Spinal cord (tissue), 10 donors: ENCODE results near the gene HLA-DQA1. TPM values are rescaled to one million over a fixed set of nuclear protein-coding genes. Genes with fewer than 3 reads are reported as not detected.
"Not testable (repeated sequence)": the region's sequence is repeated elsewhere in the genome, so short reads cannot be mapped to it uniquely, and the experiment has no call there.

Experiments
- DNase-seq, 6 donors: peaks; one replicate each; pipeline versions ENCODE4 v3.0.0 to v3.0.0-alpha.2; 2013 to 2015; ENCODE audit warnings: low spot score in 6 of 6, low read depth in 4 of 6
- H3K27ac ChIP-seq: one replicate; pipeline ENCODE4 v1.5.1; 2013; ENCODE audit warnings: low read depth, low read length, control low read depth
- H3K27me3 ChIP-seq: one replicate; pipeline ENCODE4 v1.6.1; 2013; ENCODE audit warnings: low read length; ENCODE audit not compliant: control insufficient read depth, insufficient read depth
- H3K36me3 ChIP-seq: one replicate; pipeline ENCODE4 v1.6.1; 2013; ENCODE audit warnings: low read length; ENCODE audit not compliant: control insufficient read depth, insufficient read depth
- H3K4me1 ChIP-seq: one replicate; pipeline ENCODE4 v1.6.1; 2013; ENCODE audit warnings: low read length; ENCODE audit not compliant: control insufficient read depth, insufficient read depth
- H3K4me3 ChIP-seq: one replicate; pipeline ENCODE4 v1.5.1; 2013; ENCODE audit warnings: low read depth, low read length, control low read depth
- H3K9me3 ChIP-seq: one replicate; pipeline ENCODE4 v1.6.1; 2013; ENCODE audit warnings: low read length; ENCODE audit not compliant: control insufficient read depth, insufficient read depth
- whole genome bisulfite sequencing: methylation state at CpG from one replicate; pipeline ENCODE4 v1.1.5; 2013; ENCODE audit warnings: missing lambda C conversion rate; ENCODE audit not compliant: insufficient coverage; 5-methylcytosine and 5-hydroxymethylcytosine counted together
- long read RNA-seq, 4 donors: transcript quantifications; one replicate each; lab custom pipeline, GENCODE V29; 2026
- polyA plus RNA-seq, 2 donors: library from polyadenylated mRNA; unstranded; fragments of 120-200 nt; gene quantifications; one replicate each; pipeline ENCODE4 v1.2.1, GENCODE V29; 2013; ENCODE audit not compliant: insufficient read length in 2 of 2
- total RNA-seq, 2 donors: library from RNA; depleted of rRNA in 1 of 2; stranded (reverse); fragments of 120-200 nt in 1 of 2; fragments of >200 nt in 1 of 2; gene quantifications; one replicate each; pipeline versions ENCODE4 v1.2.3 to v1.2.4, GENCODE V29; 2013 to 2014
- donor health status: healthy.

HLA-DQA1 gene
- total RNA-seq (1 to 10 TPM in 1 of 2 donors, under 1 TPM in 1; 0.99 to 1.9 TPM), polyA plus RNA-seq (under 1 TPM; 0.32 to 0.57 TPM)
- long read RNA-seq, donor 1, partial matches to known transcripts, result 0 of 2 reads
- long read RNA-seq, donor 1, other reads (novel, unspliced or antisense), result 0 of 2 reads
- long read RNA-seq, donor 2, result 0 reads
- long read RNA-seq, donor 3, result 0 reads
- long read RNA-seq, donor 4, partial matches to known transcripts, result 0 of 3 reads
- long read RNA-seq, donor 4, other reads (novel, unspliced or antisense), result 0 of 3 reads

- WGBS, result 67% methylated on average over 3 of the region's 7 CpGs
- Histone ChIP-seq H3K27ac (no peak within 1 kb of the TSS), H3K9me3 (no peaks in the 10 kb centered on the region)
These were observed at the start of gene HLA-DQA1 for GRCh38 chr6:32637219-32637880. Gene HLA-DQA1, plus strand, starts transcription at chr6:32637406. Its CDS starts 53 bp downstream, at chr6:32637459.

DNA sequence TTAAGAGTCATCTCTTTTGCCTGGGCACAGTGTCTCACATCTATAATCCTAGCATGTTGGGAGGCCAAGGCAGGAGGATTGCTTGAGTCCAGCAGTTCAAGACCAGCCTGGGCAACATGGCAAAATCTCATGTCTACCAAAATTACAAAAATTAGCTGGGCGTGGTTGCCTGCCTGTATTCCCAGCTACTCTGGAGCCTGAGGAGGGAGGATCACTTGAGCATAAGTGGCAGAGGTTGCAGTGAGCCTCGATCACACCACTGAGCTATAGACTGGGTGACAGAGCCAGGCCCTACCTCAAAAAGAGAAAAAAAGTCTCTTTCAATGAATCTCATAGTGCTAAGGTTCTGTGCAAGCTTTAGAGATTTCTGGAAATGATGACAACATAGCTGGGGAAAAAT lies 49.0 kb upstream of the HLA-DQA1 start:
- H3K27me3 ChIP-seq, result peaks cover 2% of the 10 kb centered on the region
- H3K4me1 ChIP-seq, result no peaks in the 10 kb centered on the region
- no peak overlapping the region for H3K4me3 ChIP-seq
- no peak for DNase-seq
- no peaks in the 10 kb centered on the region for H3K9me3 ChIP-seq
- no CpG with 5 or more reads among the region's 2 CpGs for WGBS
- H3K27ac ChIP-seq, result no peak overlapping the region
- no peaks in the 10 kb centered on the region for H3K36me3 ChIP-seq

More at GRCh38 chr6:32637219-32637880, at the start of gene HLA-DQA1:
- no peak within 1 kb of the TSS for H3K4me3 ChIP-seq
- no peaks in the 10 kb centered on the region for H3K4me1 ChIP-seq
- DNase-seq, result no peak
- no peaks in the 10 kb centered on the region for H3K36me3 ChIP-seq
- no peaks in the 10 kb centered on the region for H3K27me3 ChIP-seq

DNA sequence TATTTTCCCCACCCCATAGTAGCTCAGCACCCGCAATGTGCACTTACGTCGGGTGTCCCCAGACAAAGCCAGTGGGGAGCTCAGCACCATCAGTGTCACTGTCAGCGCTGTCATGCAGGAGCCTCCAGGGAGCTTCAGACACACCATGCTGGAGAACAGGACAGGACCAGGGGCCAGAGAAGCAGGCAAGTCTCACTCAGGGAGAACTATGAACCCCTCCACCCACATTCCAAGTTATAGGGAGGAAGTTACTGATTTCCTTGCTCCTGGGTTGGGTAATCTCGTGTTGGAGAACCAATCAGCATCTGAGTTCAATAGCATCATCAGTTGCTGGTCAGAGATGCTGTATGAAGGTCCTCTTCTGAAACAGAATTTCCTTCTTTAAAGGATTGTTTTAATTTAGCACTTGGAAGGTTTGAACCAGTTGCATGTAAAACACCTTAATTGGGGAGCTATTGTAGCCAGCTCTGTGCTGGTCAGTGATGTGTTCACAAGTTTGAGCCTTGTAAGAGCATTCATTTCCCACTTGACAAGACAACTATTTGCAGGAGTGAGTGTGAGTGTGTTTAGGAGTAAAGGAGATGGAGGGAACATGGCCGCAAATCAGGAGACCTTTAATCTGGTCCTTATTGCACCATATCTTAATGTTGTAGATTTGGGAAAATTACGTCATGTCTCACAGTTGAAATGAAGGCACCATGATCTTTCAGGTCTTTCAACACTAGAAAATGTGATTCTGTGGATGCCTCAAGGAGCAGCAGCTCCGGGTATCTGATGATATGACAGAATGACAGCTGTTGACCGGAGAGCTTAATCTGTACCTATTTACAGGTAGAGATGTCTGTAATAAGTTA lies 47.4 kb upstream of the HLA-DQA1 start, which contains the start of gene HLA-DRB1:
HLA-DRB1 (minus strand) TSS at position 253 of the 854 bp plus-strand sequence; CDS start at position 147, 106 bp downstream.
- H3K36me3 ChIP-seq, result no peaks in the 10 kb centered on the region
- H3K4me1 ChIP-seq, result no peaks in the 10 kb centered on the region
- no peak within 1 kb of the TSS for H3K27ac ChIP-seq
- WGBS, result 25% methylated on average over 2 of the region's 9 CpGs
- H3K27me3 ChIP-seq, result no peaks in the 10 kb centered on the region
- H3K4me3 ChIP-seq, result no peak within 1 kb of the TSS
- peak in 2 of 6 donors; percentile 31 to 34 for DNase-seq
- H3K9me3 ChIP-seq, result no peaks in the 10 kb centered on the region

- not testable (repeated sequence) for H3K27me3 ChIP-seq, H3K4me1 ChIP-seq, DNase-seq, H3K9me3 ChIP-seq, H3K4me3 ChIP-seq, H3K27ac ChIP-seq, H3K36me3 ChIP-seq
- no CpG with 5 or more reads among the region's 10 CpGs for WGBS
These were observed 46.5 kb upstream of the HLA-DQA1 start for GRCh38 chr6:32590713-32591112.

DNA sequence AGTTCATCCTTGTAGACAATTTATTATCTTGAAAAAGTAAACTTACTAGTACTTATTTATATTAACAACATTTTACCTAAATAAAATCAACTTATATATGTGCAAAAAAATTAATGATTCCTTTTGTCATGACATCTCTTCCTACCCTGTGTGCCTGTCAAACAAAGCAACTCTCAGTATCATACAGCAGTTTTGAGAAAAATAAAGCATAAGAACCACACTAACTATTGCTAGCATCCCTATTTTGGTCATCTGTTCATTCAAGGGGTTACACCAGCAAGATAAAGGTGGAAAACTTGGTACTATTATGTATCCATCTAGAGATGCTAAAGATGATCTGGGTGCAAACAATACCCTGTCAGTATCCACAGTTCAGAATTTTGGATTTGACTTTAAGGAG lies 40.2 kb upstream of the HLA-DQA1 start:
- Histone ChIP-seq H3K4me3 (no peak overlapping the region), H3K27ac (no peak overlapping the region), H3K4me1 (no peaks in the 10 kb centered on the region), H3K9me3 (peaks cover 2% of the 10 kb centered on the region), H3K36me3 (no peaks in the 10 kb centered on the region), H3K27me3 (no peaks in the 10 kb centered on the region)
- DNase-seq, result no peak

GRCh38 chr6:32602383-32602782 lies 34.8 kb upstream of the HLA-DQA1 start:
- WGBS, result 50% methylated on average over 2 of the region's 3 CpGs
- Histone ChIP-seq H3K4me3 (no peak overlapping the region), H3K36me3 (no peaks in the 10 kb centered on the region), H3K27ac (no peak overlapping the region), H3K4me1 (no peaks in the 10 kb centered on the region), H3K27me3 (no peaks in the 10 kb centered on the region), H3K9me3 (peaks cover 2% of the 10 kb centered on the region)
- no peak for DNase-seq

DNA sequence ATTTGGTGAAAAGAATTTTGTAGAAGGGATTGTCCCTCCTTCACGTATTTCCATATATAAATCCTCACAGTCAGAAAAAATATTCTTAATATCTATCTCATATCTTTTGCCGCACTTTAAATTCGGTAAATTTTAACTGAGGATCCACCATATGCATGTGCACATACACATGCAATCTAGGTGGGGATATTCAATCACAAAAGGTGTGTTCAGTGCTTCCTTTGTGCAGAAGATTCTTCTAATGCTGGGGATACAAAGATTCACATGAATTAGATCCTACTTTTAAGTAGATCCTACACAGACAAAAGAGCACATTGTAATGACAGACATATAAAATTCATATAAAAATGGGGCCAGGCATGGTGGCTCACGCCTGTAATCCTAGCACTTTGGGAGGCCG lies 34.0 kb upstream of the HLA-DQA1 start:
- Histone ChIP-seq H3K9me3 (peaks cover 2% of the 10 kb centered on the region), H3K36me3 (no peaks in the 10 kb centered on the region), H3K4me3 (no peak overlapping the region), H3K27ac (no peak overlapping the region), H3K27me3 (no peaks in the 10 kb centered on the region), H3K4me1 (no peaks in the 10 kb centered on the region)
- 100% methylated on average over 2 of the region's 5 CpGs for WGBS
- DNase-seq, result no peak

- Histone ChIP-seq H3K4me3 (no peak overlapping the region), H3K27ac (no peak overlapping the region), H3K36me3 (no peaks in the 10 kb centered on the region), H3K9me3 (peaks cover under 1% of the 10 kb centered on the region), H3K4me1 (no peaks in the 10 kb centered on the region), H3K27me3 (no peaks in the 10 kb centered on the region)
- DNase-seq, result no peak
- WGBS, result 20% methylated on average over 3 of the region's 3 CpGs
These were observed 33.3 kb upstream of the HLA-DQA1 start for GRCh38 chr6:32603888-32604287.

- no CpG with 5 or more reads among the region's 3 CpGs for WGBS
- no peak overlapping the region for H3K27ac ChIP-seq
- DNase-seq, result peak in 2 of 6 donors; percentile 7 to 10
- H3K27me3 ChIP-seq, result no peaks in the 10 kb centered on the region
- H3K4me1 ChIP-seq, result no peaks in the 10 kb centered on the region
- H3K9me3 ChIP-seq, result no peaks in the 10 kb centered on the region
- H3K4me3 ChIP-seq, result no peak overlapping the region
- no peaks in the 10 kb centered on the region for H3K36me3 ChIP-seq
These were observed 32.8 kb upstream of the HLA-DQA1 start for GRCh38 chr6:32604434-32604877.
